SU-DHL-6 (cell line): ENCODE measurements around the gene WNK4.

Source experiments
- H2AFZ ChIP-seq: fragments of 200-600 bp; sonication (generic); 2 replicates; pipeline ENCODE4 v1.6.1; 2014; ENCODE audit warnings: low read depth, mild to moderate bottlenecking, moderate library complexity, mixed read lengths, antibody characterized with exemption, low read length; ENCODE audit not compliant: severe bottlenecking
- H3F3A ChIP-seq: fragments of 200-600 bp; shearing (Covaris generic); 2 replicates; pipeline ENCODE4 v1.6.0; 2016; ENCODE audit warnings: antibody characterized with exemption, mild to moderate bottlenecking; ENCODE audit not compliant: insufficient read depth
- H3K27ac ChIP-seq: fragments of 200-600 bp; sonication (generic); 2 replicates; pipeline ENCODE4 v1.5.1; 2016; ENCODE audit warnings: low read depth, mild to moderate bottlenecking, low read length, moderate library complexity, mixed read lengths
- H3K27me3 ChIP-seq: fragments of 200-600 bp; sonication (generic), shearing (Covaris generic); 2 replicates; pipeline ENCODE4 v1.6.0; 2014; ENCODE audit warnings: mild to moderate bottlenecking, low read length
- H3K36me3 ChIP-seq: fragments of 200-600 bp; sonication (generic); 2 replicates; pipeline ENCODE4 v1.6.1; 2014; ENCODE audit warnings: mild to moderate bottlenecking, low read length, mixed read lengths
- H3K4me2 ChIP-seq: fragments of 300-600, 200-600 bp; shearing (Covaris generic), sonication (generic); 2 replicates; pipeline ENCODE4 v1.6.0; 2014; ENCODE audit warnings: low read length, low read depth, mild to moderate bottlenecking; ENCODE audit not compliant: poor library complexity, severe bottlenecking
- H3K4me3 ChIP-seq: fragments of 200-600 bp; sonication (generic); 2 replicates; pipeline ENCODE4 v1.5.1; 2014; ENCODE audit warnings: antibody characterized with exemption, low read length, mild to moderate bottlenecking, mixed read lengths; ENCODE audit not compliant: insufficient read depth, poor library complexity, severe bottlenecking
- H3K79me2 ChIP-seq: fragments of 200-600 bp; sonication (generic); 2 replicates; pipeline ENCODE4 v1.6.1; 2014; ENCODE audit warnings: mild to moderate bottlenecking, low read length, moderate library complexity; ENCODE audit not compliant: insufficient read depth
- H3K9ac ChIP-seq: fragments of 200-600 bp; sonication (generic); 2 replicates; pipeline ENCODE4 v1.7.0; 2014; ENCODE audit warnings: mild to moderate bottlenecking, low read length
- H3K9me2 ChIP-seq: fragments of 200-600 bp; sonication (generic); replicated peaks from 2 replicates; pipeline ENCODE4 v1.6.1; 2014; ENCODE audit warnings: low read length; ENCODE audit not compliant: insufficient read depth
- H3K9me3 ChIP-seq: fragments of 200-600 bp; sonication (generic); 2 replicates; pipeline ENCODE4 v1.6.1; 2014; ENCODE audit warnings: low read length, mixed read lengths; ENCODE audit not compliant: insufficient read depth
- H4K20me1 ChIP-seq: fragments of 200-600 bp; sonication (generic); 2 replicates; pipeline ENCODE4 v1.6.1; 2014; ENCODE audit warnings: low read depth, mild to moderate bottlenecking, antibody characterized with exemption, low read length, moderate library complexity, mixed read lengths
- EZH2phosphoT487 ChIP-seq: fragments of 200-600 bp; sonication (generic), shearing (Covaris generic); conservative IDR thresholded peaks from 2 replicates; pipeline ENCODE4 v1.6.1; 2018; ENCODE audit warnings: mild to moderate bottlenecking, antibody characterized with exemption, low read length, moderate library complexity, mixed read lengths
- TF ChIP-seq, protein P1 (sequence below): fragments of 200-600 bp; sonication (generic); IDR thresholded peaks from one replicate; pipeline ENCODE4 v1.5.1; 2017; ENCODE audit warnings: antibody characterized with exemption, mild to moderate bottlenecking, low read length, moderate library complexity; ENCODE audit not compliant: insufficient read depth, poor library complexity, severe bottlenecking

WNK4 gene

DNA sequence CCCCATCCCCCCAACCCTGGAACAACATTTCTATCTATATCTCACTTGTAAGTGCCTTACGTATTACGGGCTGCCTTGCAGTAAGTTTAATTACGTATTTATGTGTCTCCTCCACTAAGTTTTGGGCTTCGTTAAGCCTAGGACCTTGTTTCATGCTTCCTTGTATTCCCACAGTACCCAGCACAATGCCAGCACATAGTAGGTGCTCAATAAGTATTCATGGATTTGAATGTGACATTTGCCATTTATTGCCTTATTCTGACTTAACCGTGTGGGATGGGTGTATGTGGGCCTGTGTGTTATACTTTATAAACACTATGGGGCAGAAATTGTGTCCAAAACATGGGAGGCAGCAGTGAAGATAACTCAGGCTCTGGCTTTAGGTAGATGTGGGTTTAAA is 12.1 kb downstream of the WNK4 start:
- Histone ChIP-seq H4K20me1 (no peaks in the 10 kb centered on the region), H3K36me3 (no peaks in the 10 kb centered on the region), H3K9ac (no peak overlapping the region), H3K9me2 (no peaks in the 10 kb centered on the region), H3F3A (no peaks in the 10 kb centered on the region), H3K4me3 (no peak overlapping the region), H3K9me3 (no peaks in the 10 kb centered on the region), H3K27ac (no peak overlapping the region), H3K4me2 (no peak overlapping the region), H3K27me3 (no peaks in the 10 kb centered on the region), H3K79me2 (no peaks in the 10 kb centered on the region), H2AFZ (no peak overlapping the region)
- TF ChIP-seq EZH2phosphoT487: no peak
- TF ChIP-seq, protein P1, sequence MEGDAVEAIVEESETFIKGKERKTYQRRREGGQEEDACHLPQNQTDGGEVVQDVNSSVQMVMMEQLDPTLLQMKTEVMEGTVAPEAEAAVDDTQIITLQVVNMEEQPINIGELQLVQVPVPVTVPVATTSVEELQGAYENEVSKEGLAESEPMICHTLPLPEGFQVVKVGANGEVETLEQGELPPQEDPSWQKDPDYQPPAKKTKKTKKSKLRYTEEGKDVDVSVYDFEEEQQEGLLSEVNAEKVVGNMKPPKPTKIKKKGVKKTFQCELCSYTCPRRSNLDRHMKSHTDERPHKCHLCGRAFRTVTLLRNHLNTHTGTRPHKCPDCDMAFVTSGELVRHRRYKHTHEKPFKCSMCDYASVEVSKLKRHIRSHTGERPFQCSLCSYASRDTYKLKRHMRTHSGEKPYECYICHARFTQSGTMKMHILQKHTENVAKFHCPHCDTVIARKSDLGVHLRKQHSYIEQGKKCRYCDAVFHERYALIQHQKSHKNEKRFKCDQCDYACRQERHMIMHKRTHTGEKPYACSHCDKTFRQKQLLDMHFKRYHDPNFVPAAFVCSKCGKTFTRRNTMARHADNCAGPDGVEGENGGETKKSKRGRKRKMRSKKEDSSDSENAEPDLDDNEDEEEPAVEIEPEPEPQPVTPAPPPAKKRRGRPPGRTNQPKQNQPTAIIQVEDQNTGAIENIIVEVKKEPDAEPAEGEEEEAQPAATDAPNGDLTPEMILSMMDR: no peak

DNA sequence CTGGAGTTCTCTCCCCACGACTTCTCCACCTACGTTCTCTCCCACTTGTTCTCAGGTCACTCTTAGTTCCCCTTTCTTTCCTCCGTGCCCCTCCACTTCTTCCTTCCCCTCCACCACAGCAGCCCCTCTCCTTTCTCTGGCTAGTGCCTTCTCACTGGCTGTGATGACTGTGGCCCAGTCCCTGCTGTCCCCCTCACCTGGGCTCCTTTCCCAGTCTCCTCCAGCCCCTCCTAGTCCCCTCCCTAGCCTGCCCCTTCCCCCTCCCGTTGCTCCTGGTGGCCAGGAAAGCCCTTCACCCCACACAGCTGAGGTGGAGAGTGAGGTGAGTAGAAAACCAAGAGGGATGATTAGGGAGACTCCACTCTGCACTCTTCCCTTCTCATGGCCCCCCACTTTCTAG is 14.7 kb downstream of the WNK4 start:
- no peaks in the 10 kb centered on the region for H3K9me2 ChIP-seq
- H3K4me2 ChIP-seq: no peak overlapping the region
- H3K79me2 ChIP-seq: no peaks in the 10 kb centered on the region
- H3K4me3 ChIP-seq: no peak overlapping the region
- H4K20me1 ChIP-seq: no peaks in the 10 kb centered on the region
- no peaks in the 10 kb centered on the region for H3K9me3 ChIP-seq
- H3K9ac ChIP-seq: no peak overlapping the region
- no peaks in the 10 kb centered on the region for H3K36me3 ChIP-seq
- no peaks in the 10 kb centered on the region for H3K27me3 ChIP-seq
- no peak overlapping the region for H3K27ac ChIP-seq
- no peaks in the 10 kb centered on the region for H3F3A ChIP-seq
- H2AFZ ChIP-seq: no peak overlapping the region
- TF ChIP-seq, protein P1: no peak

DNA sequence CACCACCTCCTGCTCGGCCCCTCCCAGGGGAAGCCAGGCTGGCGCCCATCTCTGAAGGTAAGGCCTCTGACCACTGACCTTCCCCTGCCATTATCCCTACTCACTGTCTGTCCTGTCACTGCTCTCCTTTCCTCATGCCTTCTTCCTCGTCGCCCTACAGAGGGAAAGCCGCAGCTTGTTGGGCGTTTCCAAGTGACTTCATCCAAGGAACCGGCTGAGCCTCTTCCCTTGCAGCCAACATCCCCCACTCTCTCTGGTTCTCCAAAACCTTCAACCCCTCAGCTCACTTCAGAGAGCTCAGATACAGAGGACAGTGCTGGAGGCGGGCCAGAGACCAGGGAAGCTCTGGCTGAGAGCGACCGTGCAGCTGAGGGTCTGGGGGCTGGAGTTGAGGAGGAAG is 15.1 kb downstream of the WNK4 start:
- no peak for TF ChIP-seq EZH2phosphoT487
- TF ChIP-seq, protein P1: no peak
- Histone ChIP-seq H3K36me3 (no peaks in the 10 kb centered on the region), H3K27ac (no peak overlapping the region), H3K9me3 (no peaks in the 10 kb centered on the region), H4K20me1 (no peaks in the 10 kb centered on the region), H3K27me3 (no peaks in the 10 kb centered on the region), H3K9ac (no peak overlapping the region), H3K79me2 (no peaks in the 10 kb centered on the region), H3K4me3 (no peak overlapping the region), H2AFZ (no peak overlapping the region), H3K4me2 (no peak overlapping the region), H3K9me2 (no peaks in the 10 kb centered on the region), H3F3A (no peaks in the 10 kb centered on the region)
